PC-3 (cell line): ENCODE results near the gene THAP7. TPM values are rescaled to one million over a fixed set of nuclear protein-coding genes. Genes with fewer than 3 reads are reported as not detected.

Source experiments
- ATAC-seq: fragments of 200-7000 bp; cut with Tn5 transposase; 2 replicates; pipeline ENCODE4 v1.9.1; 2020; ENCODE audit warnings: mild to moderate bottlenecking, moderate library complexity
- BruUV-seq: library from RNA; stranded (reverse); fragments of 400-500 nt; replicated peaks from 2 replicates; lab custom pipeline; 2021; lab: Mats Ljungman, UMichigan
- CTCF ChIA-PET: fragments of 300-600 bp; sonication (Branson Sonifier 250); formaldehyde crosslinking; loops from one replicate; lab custom pipeline; 2022; ENCODE audit warnings: antibody characterized with exemption; lab: Charles Lee
- POLR2A ChIA-PET: fragments of 300-600 bp; sonication (Branson Sonifier 250); formaldehyde crosslinking; loops from one replicate; lab custom pipeline; 2022; ENCODE audit warnings: antibody characterized with exemption; ENCODE audit not compliant: unreplicated experiment; lab: Charles Lee
- DNase-seq: peaks from one replicate; pipeline ENCODE4 v3.0.0-alpha.2; 2015
- H2AFZ ChIP-seq: fragments of 300-600 bp; sonication (generic); 2 replicates; pipeline ENCODE4 v1.6.0; 2016; ENCODE audit warnings: antibody characterized with exemption, low read length
- H3F3A ChIP-seq: fragments of 300-600 bp; sonication (generic); one replicate; pipeline ENCODE4 v1.6.0; 2017; ENCODE audit warnings: antibody characterized with exemption, low read length, control low read depth, mild to moderate bottlenecking; ENCODE audit not compliant: unreplicated experiment
- H3K27ac ChIP-seq: fragments of 300-600 bp; sonication (generic); 2 replicates; pipeline ENCODE4 v1.5.1; 2016; ENCODE audit warnings: mild to moderate bottlenecking, low read length
- H3K27me3 ChIP-seq: fragments of 300-600 bp; sonication (generic); 2 replicates; pipeline ENCODE4 v1.6.1; 2016; ENCODE audit warnings: low read length, mixed read lengths
- H3K36me3 ChIP-seq: fragments of 300-600 bp; sonication (generic); 2 replicates; pipeline ENCODE4 v1.6.1; 2016; ENCODE audit warnings: low read depth, mixed run types, low read length, mixed read lengths
- H3K4me1 ChIP-seq: fragments of 300-600 bp; sonication (generic); 2 replicates; pipeline ENCODE4 v1.5.1; 2016; ENCODE audit warnings: low read length; ENCODE audit not compliant: insufficient read depth
- H3K4me2 ChIP-seq: fragments of 300-600 bp; sonication (generic); 2 replicates; pipeline ENCODE4 v1.6.0; 2016; ENCODE audit warnings: low read length
- H3K4me3 ChIP-seq: fragments of 300-600 bp; sonication (generic); 2 replicates; pipeline ENCODE4 v1.5.1; 2016; ENCODE audit warnings: mild to moderate bottlenecking, low read length, mixed read lengths
- H3K79me2 ChIP-seq: fragments of 300-600 bp; sonication (generic); 2 replicates; pipeline ENCODE4 v1.6.1; 2017; ENCODE audit warnings: low read length, mixed read lengths
- H3K9ac ChIP-seq: fragments of 300-600 bp; sonication (generic); 2 replicates; pipeline ENCODE4 v1.6.0; 2016; ENCODE audit warnings: mild to moderate bottlenecking, low read length
- H3K9me2 ChIP-seq: fragments of 300-600 bp; sonication (generic); replicated peaks from 2 replicates; pipeline ENCODE4 v1.6.1; 2016; ENCODE audit warnings: mixed run types, low read length, mixed read lengths
- H3K9me3 ChIP-seq: fragments of 300-600 bp; sonication (generic); 2 replicates; pipeline ENCODE4 v1.6.1; 2016; ENCODE audit warnings: low read length, mixed read lengths
- H4K20me1 ChIP-seq: fragments of 300-600 bp; sonication (generic); 2 replicates; pipeline ENCODE4 v1.6.1; 2016; ENCODE audit warnings: low read length, mixed read lengths
- CTCF ChIP-seq: fragments of 300-600 bp; sonication (generic); conservative IDR thresholded peaks from 2 replicates; pipeline ENCODE4 v1.5.1; 2017; ENCODE audit warnings: antibody characterized with exemption, low read depth, mild to moderate bottlenecking, low read length
- EZH2 ChIP-seq: fragments of 300-600 bp; sonication (generic); IDR thresholded peaks from one replicate; pipeline ENCODE4 v1.6.1; 2017; ENCODE audit warnings: antibody characterized with exemption, mild to moderate bottlenecking, low read length; ENCODE audit not compliant: unreplicated experiment
- EZH2phosphoT487 ChIP-seq: fragments of 300-600 bp; sonication (generic); IDR thresholded peaks from 2 replicates; pipeline ENCODE4 v1.6.1; 2018; ENCODE audit warnings: mild to moderate bottlenecking, antibody characterized with exemption, low read length, borderline replicate concordance
- intact Hi-C: fragments of 100-400 bp; cut with micrococcal nuclease; formaldehyde crosslinking; loops from 2 replicates; pipeline ENCODE4 v1.9.0; 2023
- total RNA-seq: library from RNA; depleted of rRNA; stranded (reverse); fragments of >200 nt; gene quantifications from 2 replicates; pipeline ENCODE4 v1.2.3, GENCODE V29; 2014

The THAP7 gene
- total RNA-seq, 1 experiment from 2014 or later, result 43.0 TPM

DNA sequence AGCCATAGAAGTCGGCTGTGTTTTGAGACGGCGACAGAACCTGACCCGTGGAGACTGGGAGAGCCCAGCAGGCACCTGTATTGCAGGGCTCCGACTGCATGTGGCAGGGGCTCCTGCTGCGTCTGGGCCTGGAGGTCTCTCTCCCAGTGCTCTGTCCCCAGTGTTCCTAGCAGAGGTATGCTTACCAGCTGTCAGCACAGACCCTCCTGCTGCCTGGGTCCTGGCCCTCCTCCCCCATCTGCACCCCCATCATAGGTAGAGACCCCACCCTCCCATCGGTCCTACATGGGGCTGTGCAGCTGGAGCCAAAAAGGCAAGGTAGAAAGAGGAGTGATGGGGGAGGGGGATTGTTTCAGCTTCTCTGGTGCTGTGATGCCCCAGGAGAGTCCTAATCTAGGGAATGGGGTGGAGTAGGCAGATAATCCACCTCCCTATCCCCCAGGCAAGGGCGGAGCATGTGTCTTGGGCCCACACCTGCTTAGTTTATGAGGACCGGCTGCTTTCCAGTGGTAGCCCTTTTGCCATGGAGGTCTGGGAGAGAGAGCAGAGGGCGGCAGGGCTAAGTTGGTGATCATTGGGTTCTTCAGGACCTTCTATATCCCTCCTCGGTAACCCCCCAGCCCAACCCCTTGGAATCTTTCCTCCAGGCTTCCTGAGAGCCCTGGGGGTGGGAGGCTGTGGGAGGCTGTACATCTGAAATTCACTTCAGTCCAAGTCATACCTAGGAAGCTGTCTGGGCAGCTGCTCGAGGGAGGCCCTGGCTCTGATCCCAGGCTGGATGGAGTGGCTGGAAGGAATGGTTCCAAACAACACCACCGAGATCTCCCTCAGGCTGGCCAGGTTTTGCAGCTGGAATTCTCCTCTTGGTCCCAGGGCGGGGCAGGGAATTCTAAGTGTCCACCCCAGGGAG lies 25.1 kb upstream of the THAP7 start:
- TF ChIP-seq EZH2 (no peak), CTCF (no peak), EZH2phosphoT487 (no peak)
- intact Hi-C loops, result no loop called here
- ChIA-PET POLR2A (interaction anchor here (0.5 kb wide), 1 partner anchor 68 kb away, joined by 3 read pairs; no protein-coding TSS in a partner anchor), CTCF (no interaction called here)
- H3K4me3 ChIP-seq, result no peak overlapping the region
- no peaks in the 10 kb centered on the region for H3K9me2 ChIP-seq
- H3K9ac ChIP-seq, result no peak overlapping the region
- H3K79me2 ChIP-seq, result no peaks in the 10 kb centered on the region
- no peak overlapping the region for H2AFZ ChIP-seq
- no peaks in the 10 kb centered on the region for H3K36me3 ChIP-seq
- H3K4me2 ChIP-seq, result no peak overlapping the region
- H3K9me3 ChIP-seq, result no peaks in the 10 kb centered on the region
- no peaks in the 10 kb centered on the region for H3K27me3 ChIP-seq
- no peaks in the 10 kb centered on the region for H3K4me1 ChIP-seq
- BruUV-seq, result no TSS peak
- no peaks in the 10 kb centered on the region for H3F3A ChIP-seq
- no peaks in the 10 kb centered on the region for H4K20me1 ChIP-seq
- DNase-seq, result no peak
- no peak for ATAC-seq
- H3K27ac ChIP-seq, result no peak overlapping the region

- no peak for DNase-seq
- intact Hi-C loops, result no loop called here
- no peaks in the 10 kb centered on the region for H3K9me3 ChIP-seq
- BruUV-seq, result no TSS peak
- H3K27me3 ChIP-seq, result no peaks in the 10 kb centered on the region
- H3K79me2 ChIP-seq, result no peaks in the 10 kb centered on the region
- H3K4me3 ChIP-seq, result no peak overlapping the region
- no peak for TF ChIP-seq EZH2
- TF ChIP-seq EZH2phosphoT487, result no peak
- no peak for TF ChIP-seq CTCF
- ATAC-seq, result no peak
- no peak overlapping the region for H2AFZ ChIP-seq
- H3K27ac ChIP-seq, result no peak overlapping the region
- ChIA-PET POLR2A (no interaction called here), CTCF (no interaction called here)
- no peaks in the 10 kb centered on the region for H3K36me3 ChIP-seq
- H3K4me1 ChIP-seq, result no peaks in the 10 kb centered on the region
- H4K20me1 ChIP-seq, result no peaks in the 10 kb centered on the region
- H3K4me2 ChIP-seq, result no peak overlapping the region
- H3K9me2 ChIP-seq, result no peaks in the 10 kb centered on the region
- H3K9ac ChIP-seq, result no peak overlapping the region
- H3F3A ChIP-seq, result no peaks in the 10 kb centered on the region
Observed at GRCh38 chr22:21025763-21026755, 24.1 kb upstream of the THAP7 start.
